ENCODE data around the gene TMEM81.
A peak's percentile ranks its signal among the peaks of the same experiment; 100 is the strongest.

The TMEM81 gene

GRCh38 chr1:205084360-205084759, at the start of gene TMEM81:
Gene TMEM81 (minus strand): TSS chr1:205084460. CDS start chr1:205084320, 140 bp downstream.
- DNase-seq (ENCODE audit: low read depth in 2 of 2) = no peak

- no peak for DNase-seq (ENCODE audit: low read depth in 2 of 2)
Observed at GRCh38 chr1:205133287-205133686, 49.0 kb upstream of the TMEM81 start.

- no peak for DNase-seq (ENCODE audit: low read depth in 2 of 2)
Observed at GRCh38 chr1:205129447-205130029, 45.3 kb upstream of the TMEM81 start.

- no peak for DNase-seq (ENCODE audit: low read depth in 2 of 2)
Observed at GRCh38 chr1:205128050-205128449, 43.8 kb upstream of the TMEM81 start.

GRCh38 chr1:205127646-205128045, 43.4 kb upstream of the TMEM81 start:
- no peak for DNase-seq (ENCODE audit: low read depth in 2 of 2)

- no peak for DNase-seq (ENCODE audit: low read depth in 2 of 2)
Observed at GRCh38 chr1:205124726-205125125, 40.5 kb upstream of the TMEM81 start.

- DNase-seq (ENCODE audit: low read depth in 2 of 2) = no peak
Observed at GRCh38 chr1:205122489-205122882, 38.2 kb upstream of the TMEM81 start.

- DNase-seq (ENCODE audit: low read depth in 2 of 2) = peak; percentile 92 to 93
Observed at GRCh38 chr1:205121660-205122488, 37.6 kb upstream of the TMEM81 start, which contains the start of gene RBBP5. Gene RBBP5 (minus strand): TSS chr1:205121978. CDS start chr1:205121873, 105 bp downstream.

GRCh38 chr1:205118752-205119151, 34.5 kb upstream of the TMEM81 start:
- no peak for DNase-seq (ENCODE audit: low read depth in 2 of 2)

GRCh38 chr1:205111354-205111753, 27.1 kb upstream of the TMEM81 start:
- no peak for DNase-seq (ENCODE audit: low read depth in 2 of 2)

GRCh38 chr1:205109711-205110110, 25.5 kb upstream of the TMEM81 start:
- no peak for DNase-seq (ENCODE audit: low read depth in 2 of 2)

GRCh38 chr1:205109269-205109668, 25.0 kb upstream of the TMEM81 start:
- no peak for DNase-seq (ENCODE audit: low read depth in 2 of 2)

GRCh38 chr1:205108464-205108863, 24.2 kb upstream of the TMEM81 start:
- no peak for DNase-seq (ENCODE audit: low read depth in 2 of 2)

- DNase-seq (ENCODE audit: low read depth in 2 of 2) = no peak
Observed at GRCh38 chr1:205107327-205107726, 23.1 kb upstream of the TMEM81 start.

- DNase-seq (ENCODE audit: low read depth in 2 of 2) = no peak
Observed at GRCh38 chr1:205102404-205102803, 18.1 kb upstream of the TMEM81 start.

GRCh38 chr1:205098242-205098641, 14.0 kb upstream of the TMEM81 start:
- DNase-seq (ENCODE audit: low read depth in 2 of 2) = no peak

GRCh38 chr1:205095422-205095821, 11.2 kb upstream of the TMEM81 start:
- DNase-seq (ENCODE audit: low read depth in 2 of 2) = no peak

- DNase-seq (ENCODE audit: low read depth in 2 of 2) = no peak
Observed at GRCh38 chr1:205091043-205091740, 6.9 kb upstream of the TMEM81 start.

- DNase-seq (ENCODE audit: low read depth in 2 of 2) = no peak
Observed at GRCh38 chr1:205088341-205088740, 4.1 kb upstream of the TMEM81 start.

GRCh38 chr1:205082431-205082830, 1.8 kb downstream of the TMEM81 start:
- DNase-seq (ENCODE audit: low read depth in 2 of 2) = no peak

GRCh38 chr1:205077934-205078311, 6.3 kb downstream of the TMEM81 start:
- DNase-seq (ENCODE audit: low read depth in 2 of 2) = no peak

- DNase-seq (ENCODE audit: low read depth in 2 of 2) = no peak
Observed at GRCh38 chr1:205077158-205077933, 6.9 kb downstream of the TMEM81 start.
